Left renal pelvis (tissue), 4 donors: ENCODE measurements around the gene RAB3C. TPM values are rescaled to one million over a fixed set of nuclear protein-coding genes. Genes with fewer than 3 reads are reported as not detected.

ENCODE experiments used
- DNase-seq, 4 donors: peaks; one replicate each; pipeline ENCODE4 v3.0.0-alpha.2; 2013; ENCODE audit warnings: low read depth in 4 of 4, low spot score in 3 of 4
- polyA plus RNA-seq, 4 donors: library from polyadenylated mRNA; unstranded; fragments of 120-200 nt; gene quantifications; one replicate each; pipeline ENCODE4 v1.2.1, GENCODE V29; 2013; ENCODE audit not compliant: insufficient read length in 4 of 4

Gene RAB3C
- polyA plus RNA-seq, 4 donors = 1.1 to 2.3 (median 2.0) TPM

GRCh38 chr5:58718269-58718978, 135.5 kb downstream of the RAB3C start:
- DNase-seq = no peak

- no peak for DNase-seq
These were observed 139.3 kb downstream of the RAB3C start for GRCh38 chr5:58722160-58722559.

GRCh38 chr5:58724992-58725391, 142.1 kb downstream of the RAB3C start:
- no peak for DNase-seq

- DNase-seq = no peak
These were observed 148.8 kb downstream of the RAB3C start for GRCh38 chr5:58731641-58732040.

- DNase-seq = no peak
These were observed 152.8 kb downstream of the RAB3C start for GRCh38 chr5:58735637-58736036.

- no peak for DNase-seq
These were observed 153.3 kb downstream of the RAB3C start for GRCh38 chr5:58736214-58736613.

- no peak for DNase-seq
These were observed 154.8 kb downstream of the RAB3C start for GRCh38 chr5:58737671-58738070.

- DNase-seq = no peak
These were observed 155.5 kb downstream of the RAB3C start for GRCh38 chr5:58738336-58738735.

GRCh38 chr5:58739051-58739450, 156.2 kb downstream of the RAB3C start:
- DNase-seq = no peak

GRCh38 chr5:58740956-58741355, 158.1 kb downstream of the RAB3C start:
- DNase-seq = no peak

- DNase-seq = no peak
These were observed 162.5 kb downstream of the RAB3C start for GRCh38 chr5:58745350-58745749.

- DNase-seq = no peak
These were observed 163.4 kb downstream of the RAB3C start for GRCh38 chr5:58746321-58746720.

- no peak for DNase-seq
These were observed 167.2 kb downstream of the RAB3C start for GRCh38 chr5:58750036-58750435.

- no peak for DNase-seq
These were observed 168.5 kb downstream of the RAB3C start for GRCh38 chr5:58751222-58751837.

GRCh38 chr5:58752104-58752503, 169.2 kb downstream of the RAB3C start:
- DNase-seq = no peak

GRCh38 chr5:58753446-58753845, 170.6 kb downstream of the RAB3C start:
- DNase-seq = no peak

GRCh38 chr5:58754250-58754649, 171.4 kb downstream of the RAB3C start:
- DNase-seq = no peak

GRCh38 chr5:58755397-58755796, 172.5 kb downstream of the RAB3C start:
- no peak for DNase-seq

GRCh38 chr5:58759745-58760144, 176.9 kb downstream of the RAB3C start:
- no peak for DNase-seq

- no peak for DNase-seq
These were observed 177.3 kb downstream of the RAB3C start for GRCh38 chr5:58760222-58760621.

GRCh38 chr5:58761407-58761806, 178.5 kb downstream of the RAB3C start:
- DNase-seq = no peak

- DNase-seq = no peak
These were observed 180.5 kb downstream of the RAB3C start for GRCh38 chr5:58763390-58763789.

GRCh38 chr5:58764199-58764598, 181.3 kb downstream of the RAB3C start:
- no peak for DNase-seq
